ENCODE results near the gene PIK3R5.
A peak's percentile ranks its signal among the peaks of the same experiment; 100 is the strongest.

The PIK3R5 gene

GRCh38 chr17:8894202-8894671 is 71.3 kb downstream of the PIK3R5 start:
- no peak for DNase-seq

DNA sequence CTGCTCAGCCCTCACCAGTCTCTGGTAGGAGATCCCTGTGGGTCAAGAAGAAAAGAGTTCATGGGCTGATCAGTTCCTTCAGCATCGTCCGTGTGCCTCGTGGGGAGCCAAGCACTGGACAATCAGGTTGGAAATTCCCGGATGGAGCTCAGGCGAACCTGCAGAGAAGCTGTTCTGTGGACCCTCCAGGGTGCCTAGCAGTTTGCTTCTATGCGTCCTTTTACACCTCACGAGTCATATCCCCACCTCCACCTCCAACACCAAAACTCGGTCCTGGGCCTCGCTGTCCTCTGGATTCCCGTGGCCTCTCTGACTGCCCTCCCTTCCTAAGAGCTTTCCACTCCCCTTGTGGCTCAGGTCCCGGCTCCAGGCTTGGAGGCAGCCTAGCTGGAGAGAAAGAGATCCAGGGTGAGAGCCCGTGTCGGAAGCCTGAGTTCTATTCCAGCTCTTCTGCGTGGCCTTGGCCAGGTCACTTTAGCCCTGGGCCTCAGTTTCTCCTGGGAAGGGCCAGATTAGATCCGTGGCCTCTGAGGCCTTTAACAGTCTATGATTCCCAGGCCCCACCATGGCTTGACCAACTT is 71.8 kb downstream of the PIK3R5 start:
- no peak for DNase-seq

- DNase-seq: no peak
These were observed 72.4 kb downstream of the PIK3R5 start for GRCh38 chr17:8893059-8893458.

GRCh38 chr17:8892338-8892690 is 73.2 kb downstream of the PIK3R5 start:
- DNase-seq: no peak

GRCh38 chr17:8890671-8891070 is 74.8 kb downstream of the PIK3R5 start:
- no peak for DNase-seq

GRCh38 chr17:8889458-8890210 is 75.9 kb downstream of the PIK3R5 start:
- no peak for DNase-seq

GRCh38 chr17:8888704-8889302 is 76.7 kb downstream of the PIK3R5 start:
- no peak for DNase-seq

DNA sequence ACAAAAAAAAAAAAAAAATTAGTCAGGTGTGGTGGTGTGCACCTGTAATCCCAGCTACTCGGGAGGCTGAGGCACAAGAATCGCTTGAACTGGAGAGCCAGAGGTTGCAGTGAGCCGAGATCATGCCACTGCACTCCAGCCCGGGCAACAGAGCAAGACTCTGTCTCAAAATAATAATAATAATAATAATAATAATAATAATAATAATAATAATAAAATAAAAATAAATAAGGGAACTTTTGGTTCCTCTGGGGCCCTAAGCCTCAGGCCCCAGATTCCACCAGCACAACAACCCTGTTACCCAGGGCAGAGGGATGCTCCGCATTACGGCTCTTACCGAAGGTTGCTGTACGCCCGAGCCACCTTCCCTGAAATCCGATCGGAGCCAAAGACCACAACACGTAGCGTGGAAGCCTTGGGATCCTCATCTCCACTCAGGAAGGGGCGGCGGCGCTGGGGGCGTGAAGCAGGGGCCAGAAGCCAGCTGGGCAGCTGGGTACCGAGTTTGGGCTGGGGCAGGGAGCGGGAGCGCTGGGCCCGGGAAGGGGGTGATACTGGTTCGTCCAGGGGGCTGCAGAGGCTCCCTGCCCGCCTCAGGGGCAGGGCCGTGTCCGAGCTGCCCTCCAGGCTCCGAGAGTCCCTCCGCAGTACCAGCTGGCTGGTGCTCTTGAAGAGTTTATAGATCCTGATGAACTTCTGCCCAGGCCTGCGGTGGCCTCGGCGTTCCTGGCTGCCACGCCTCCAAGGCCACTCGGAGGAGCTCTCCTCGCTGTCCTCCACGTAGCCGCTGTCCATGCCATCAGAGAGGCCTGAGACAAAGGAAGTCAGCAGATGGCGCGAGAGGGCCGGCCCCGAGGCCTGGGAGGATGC is 77.4 kb downstream of the PIK3R5 start:
- DNase-seq: no peak

GRCh38 chr17:8887301-8887700 is 78.2 kb downstream of the PIK3R5 start:
- no peak for DNase-seq

DNA sequence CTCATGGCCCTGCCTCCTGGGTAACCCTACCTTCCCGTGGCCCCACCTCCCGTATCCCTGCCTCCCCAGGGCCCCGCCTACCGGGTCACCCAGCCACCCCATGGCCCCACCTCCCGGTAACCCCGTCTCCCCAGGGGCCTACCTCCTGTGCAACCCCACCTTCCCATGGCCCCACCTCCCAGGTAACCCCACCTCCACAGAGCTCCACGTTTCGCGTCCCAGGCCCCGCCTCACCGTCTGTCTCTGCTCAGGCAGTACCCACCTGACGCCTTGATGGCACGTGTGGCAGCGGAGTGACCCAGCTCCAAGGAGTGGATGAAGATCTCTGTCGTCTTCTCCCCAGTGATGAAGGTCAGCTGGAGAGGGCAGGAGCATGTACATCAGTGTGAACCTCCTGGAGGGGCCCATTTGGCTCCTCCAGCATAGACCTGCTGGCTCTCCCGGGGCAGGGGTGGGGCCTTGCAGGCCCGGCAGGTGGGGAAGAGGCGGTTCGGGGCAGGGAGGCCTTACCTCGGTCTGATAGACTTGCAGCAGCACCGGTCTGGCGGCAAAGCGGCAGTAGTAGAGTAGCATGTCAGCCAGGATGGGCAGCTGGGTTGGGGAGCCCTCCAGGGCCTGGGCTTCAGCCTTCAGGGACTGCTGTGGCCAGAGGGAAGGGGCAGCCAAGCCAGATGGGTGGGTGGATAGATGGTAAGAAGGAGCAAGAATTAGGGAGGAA is 79.4 kb downstream of the PIK3R5 start:
- DNase-seq: no peak

GRCh38 chr17:8885163-8885966 is 80.1 kb downstream of the PIK3R5 start:
- peak; percentile 49 for DNase-seq

GRCh38 chr17:8884336-8884990 is 81.0 kb downstream of the PIK3R5 start:
- no peak for DNase-seq

- DNase-seq: no peak
These were observed 82.2 kb downstream of the PIK3R5 start for GRCh38 chr17:8883353-8883752.

DNA sequence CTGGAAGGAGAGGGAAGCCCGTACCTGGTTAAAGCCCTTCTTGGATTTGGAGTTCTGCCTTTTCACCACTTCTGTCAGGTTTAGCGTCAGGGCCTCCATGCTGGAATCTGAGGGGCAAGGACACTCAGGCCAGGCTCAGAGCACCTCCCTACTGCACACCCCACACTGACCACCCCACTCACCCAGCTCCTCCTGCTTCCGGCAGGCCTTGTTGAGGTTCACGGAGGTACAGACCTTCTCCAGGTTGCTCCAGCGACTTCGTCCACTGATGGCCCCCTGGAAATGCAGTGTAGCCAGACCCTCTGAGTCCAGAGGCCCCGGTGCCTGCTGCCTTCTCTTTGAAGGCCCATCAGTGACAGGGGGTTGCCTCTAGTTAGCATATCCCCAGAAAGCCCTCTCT is 83.9 kb downstream of the PIK3R5 start:
- no peak for DNase-seq

DNA sequence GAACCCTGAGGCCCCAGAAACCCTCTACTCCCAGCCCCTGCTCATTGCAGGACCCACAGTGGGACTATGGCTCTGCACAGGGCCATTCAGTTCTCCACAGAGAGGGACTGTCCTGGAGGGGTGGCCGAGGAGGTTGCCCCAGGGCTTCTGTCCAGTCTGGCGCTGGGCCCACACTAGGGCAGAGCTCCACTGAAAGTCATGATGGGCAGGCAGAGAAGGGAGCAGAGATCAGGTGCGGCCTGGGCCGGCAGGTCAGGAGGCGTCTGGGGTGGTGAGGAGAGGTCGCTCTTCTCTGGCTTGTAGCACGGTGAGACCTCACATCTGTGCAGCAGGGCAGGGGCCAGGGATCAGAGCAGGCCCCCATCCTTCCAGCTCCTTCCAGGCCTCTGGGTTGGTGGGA is 85.0 kb downstream of the PIK3R5 start:
- DNase-seq: no peak

- DNase-seq: no peak
These were observed 86.1 kb downstream of the PIK3R5 start for GRCh38 chr17:8879410-8879809.

- DNase-seq: no peak
These were observed 87.5 kb downstream of the PIK3R5 start for GRCh38 chr17:8877984-8878383.

DNA sequence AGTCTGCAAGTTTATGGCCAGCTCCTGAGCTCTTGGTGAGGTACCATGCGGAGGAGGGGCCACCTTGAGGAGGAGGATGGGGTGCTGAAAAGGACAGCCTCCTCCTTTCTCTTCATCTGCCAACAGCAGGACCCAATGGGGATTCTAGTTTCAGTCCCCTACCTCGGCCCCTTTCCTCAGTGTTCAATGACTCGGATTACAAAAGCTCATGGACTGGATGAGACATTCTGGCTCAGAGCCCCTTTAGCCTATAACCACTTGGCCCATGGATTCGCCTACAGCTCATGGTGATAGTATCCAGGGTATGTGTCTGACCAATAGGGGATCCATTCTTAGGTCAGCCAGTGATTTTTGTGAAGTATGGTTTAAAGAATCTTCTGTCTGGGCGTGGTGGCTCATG is 89.5 kb downstream of the PIK3R5 start:
- no peak for DNase-seq

DNA sequence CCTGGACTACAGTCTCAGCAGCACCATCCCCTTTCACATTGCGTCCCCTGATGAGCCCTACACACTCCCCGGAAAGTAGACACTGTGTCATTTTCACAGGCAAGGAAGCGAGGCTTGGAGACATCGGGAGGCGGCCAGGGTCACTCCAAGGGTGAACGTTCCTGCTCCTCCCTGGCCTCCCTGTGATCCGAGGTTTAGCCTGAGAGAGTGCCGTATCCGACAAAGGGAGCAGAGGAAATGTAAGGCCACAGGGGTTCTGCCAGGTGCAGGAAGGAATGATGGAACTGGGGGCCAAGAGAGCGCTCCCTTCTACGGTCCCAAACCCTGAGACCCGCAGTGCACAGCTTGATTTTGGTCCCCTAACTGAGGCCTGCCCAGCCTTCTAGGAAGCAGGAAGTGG is 90.1 kb downstream of the PIK3R5 start:
- DNase-seq: no peak

- no peak for DNase-seq
These were observed 91.4 kb downstream of the PIK3R5 start for GRCh38 chr17:8873801-8874715.
